H1 (cell line): ENCODE results near the gene TAS2R40. TPM values are rescaled to one million over a fixed set of nuclear protein-coding genes. Genes with fewer than 3 reads are reported as not detected.

Experiments used
- CTCF ChIA-PET: fragments of 300-600 bp; sonication (Branson Sonifier 250); formaldehyde crosslinking; loops from one replicate; lab custom pipeline; 2021; ENCODE audit not compliant: partially characterized antibody; lab: Charles Lee
- POLR2A ChIA-PET: fragments of 300-600 bp; sonication (Branson Sonifier 250); formaldehyde crosslinking; loops from one replicate; lab custom pipeline; 2021; ENCODE audit warnings: inconsistent platforms; ENCODE audit not compliant: partially characterized antibody; lab: Charles Lee
- DNase-seq, 2 experiments: peaks; one replicate each; pipeline versions ENCODE4 v3.0.0 to v3.0.0-alpha.2; 2010 to 2022; ENCODE audit warnings: low spot score in 2 of 2, low read depth in 1 of 2, mixed read lengths in 1 of 2
- FAIRE-seq: peaks from 2 replicates; lab custom pipeline; 2011; peaks lifted over from hg19 to GRCh38; lab: Jason Lieb, UNC
- H2AFZ ChIP-seq: 2 replicates; pipeline ENCODE4 v1.8.1; 2012; ENCODE audit warnings: low read length, inconsistent platforms
- H2AK5ac ChIP-seq: 2 replicates; pipeline ENCODE4 v1.6.1; 2013; ENCODE audit warnings: low read depth, low read length
- H2BK120ac ChIP-seq: replicated peaks from 2 replicates; pipeline ENCODE3; 2013; ENCODE audit warnings: low read depth, low read length, inconsistent platforms
- H2BK12ac ChIP-seq: 2 replicates; pipeline ENCODE4 v1.6.1; 2013; ENCODE audit warnings: low read depth, low read length
- H2BK15ac ChIP-seq: 2 replicates; pipeline ENCODE4 v1.6.1; 2013; ENCODE audit warnings: low read length
- H2BK20ac ChIP-seq: 2 replicates; pipeline ENCODE4 v1.6.1; 2013; ENCODE audit warnings: low read length
- H2BK5ac ChIP-seq: 2 replicates; pipeline ENCODE4 v1.6.1; 2013; ENCODE audit warnings: low read depth, low read length
- H3K14ac ChIP-seq: 2 replicates; pipeline ENCODE4 v1.6.1; 2013; ENCODE audit warnings: inconsistent platforms; ENCODE audit not compliant: insufficient read length
- H3K18ac ChIP-seq: 2 replicates; pipeline ENCODE4 v1.6.1; 2013; ENCODE audit warnings: low read length; ENCODE audit errors: extremely low read depth
- H3K23ac ChIP-seq: 2 replicates; pipeline ENCODE4 v1.6.1; 2013; ENCODE audit warnings: inconsistent platforms; ENCODE audit not compliant: insufficient read length
- H3K23me2 ChIP-seq: 2 replicates; pipeline ENCODE4 v1.6.1; 2013; ENCODE audit warnings: low read depth, low read length
- H3K27ac ChIP-seq: 2 replicates; pipeline ENCODE4 v1.6.1; 2011; ENCODE audit warnings: low read depth, low read length, inconsistent platforms
- H3K27me3 ChIP-seq, 4 experiments: replicated peaks in 1 of 4; 1 replicate in 1 of 4; 2 replicates in 3 of 4; pipeline versions ENCODE4 v1.6.1 to v1.8.1; 2011 to 2013; ENCODE audit warnings: low read length in 3 of 4, mild to moderate bottlenecking in 3 of 4, inconsistent platforms in 2 of 4, mixed read lengths in 2 of 4, moderate library complexity in 1 of 4; ENCODE audit not compliant: control insufficient read depth in 3 of 4, insufficient read depth in 3 of 4; ENCODE audit errors: extremely low read depth in 1 of 4
- H3K36me3 ChIP-seq, 4 experiments: 2 replicates each; pipeline versions ENCODE4 v1.6.1 to v1.8.1; 2011 to 2013; ENCODE audit warnings: mild to moderate bottlenecking in 4 of 4, low read length in 3 of 4, moderate library complexity in 2 of 4, control low read depth in 1 of 4, inconsistent platforms in 1 of 4; ENCODE audit not compliant: insufficient read depth in 4 of 4, control insufficient read depth in 2 of 4
- H3K4ac ChIP-seq: replicated peaks from 2 replicates; pipeline ENCODE3; 2013; ENCODE audit warnings: low read length, low read depth, mixed read lengths, inconsistent platforms; ENCODE audit not compliant: insufficient read length
- H3K4me1 ChIP-seq, 4 experiments: replicated peaks in 1 of 4; 1 replicate in 1 of 4; 2 replicates in 3 of 4; pipeline versions ENCODE4 v1.6.1 to v1.8.1; 2011 to 2013; ENCODE audit warnings: low read length in 3 of 4, inconsistent platforms in 2 of 4, mixed read lengths in 1 of 4; ENCODE audit not compliant: insufficient read depth in 4 of 4, control insufficient read depth in 3 of 4
- H3K4me2 ChIP-seq, 2 experiments: 2 replicates each; pipeline versions ENCODE4 v1.6.1 to v1.8.1; 2011 to 2013; ENCODE audit warnings: low read depth in 2 of 2, low read length in 2 of 2, control low read depth in 1 of 2, inconsistent platforms in 1 of 2, mild to moderate bottlenecking in 1 of 2; ENCODE audit not compliant: insufficient read depth in 1 of 2
- H3K4me3 ChIP-seq, 4 experiments: fragments of 200-600, 300-600 bp in 1 of 4; sonication (generic), shearing (Covaris generic), sonication (Bioruptor Twin) in 1 of 4; 2 replicates each; pipeline versions ENCODE4 v1.5.1 to v1.8.1; 2011 to 2016; ENCODE audit warnings: low read length in 4 of 4, low read depth in 3 of 4, control low read depth in 2 of 4, inconsistent platforms in 2 of 4, mild to moderate bottlenecking in 2 of 4, mixed read lengths in 1 of 4, moderate library complexity in 1 of 4; ENCODE audit not compliant: insufficient read depth in 2 of 4; ENCODE audit errors: extremely low read depth in 1 of 4
- H3K56ac ChIP-seq: replicated peaks from 2 replicates; pipeline ENCODE3; 2013; ENCODE audit warnings: low read depth, mild to moderate bottlenecking, mixed read lengths, low read length, inconsistent platforms; ENCODE audit not compliant: insufficient read length
- H3K79me1 ChIP-seq: 2 replicates; pipeline ENCODE4 v1.6.1; 2013; ENCODE audit warnings: low read depth, low read length, control low read depth
- H3K79me2 ChIP-seq, 2 experiments: 2 replicates each; pipeline versions ENCODE4 v1.6.1 to v1.8.1; 2012 to 2013; ENCODE audit warnings: low read length in 2 of 2, mild to moderate bottlenecking in 2 of 2, inconsistent platforms in 1 of 2; ENCODE audit not compliant: insufficient read depth in 2 of 2, control insufficient read depth in 1 of 2
- H3K9ac ChIP-seq, 4 experiments: replicated peaks in 1 of 4; 1 replicate in 1 of 4; 2 replicates in 3 of 4; pipeline versions ENCODE4 v1.6.1 to v1.8.1; 2011 to 2013; ENCODE audit warnings: low read depth in 3 of 4, low read length in 3 of 4, control low read depth in 2 of 4, mild to moderate bottlenecking in 2 of 4, moderate library complexity in 2 of 4, inconsistent platforms in 1 of 4; ENCODE audit errors: extremely low read depth in 1 of 4
- H3K9me3 ChIP-seq, 2 experiments: 2 replicates each; pipeline versions ENCODE4 v1.6.1 to v1.8.1; 2012 to 2013; ENCODE audit warnings: mild to moderate bottlenecking in 2 of 2, moderate library complexity in 2 of 2, control low read depth in 1 of 2, inconsistent platforms in 1 of 2, low read depth in 1 of 2, low read length in 1 of 2, mixed read lengths in 1 of 2; ENCODE audit not compliant: insufficient read depth in 2 of 2
- H4K20me1 ChIP-seq, 2 experiments: replicated peaks in 1 of 2; 2 replicates each; pipeline versions ENCODE3 to v1.8.1; 2011 to 2013; ENCODE audit warnings: inconsistent platforms in 2 of 2, low read length in 2 of 2, mild to moderate bottlenecking in 1 of 2; ENCODE audit not compliant: insufficient read depth in 2 of 2, control insufficient read depth in 1 of 2
- H4K5ac ChIP-seq: 2 replicates; pipeline ENCODE4 v1.6.1; 2013; ENCODE audit warnings: low read length, low read depth, mixed read lengths, inconsistent platforms; ENCODE audit not compliant: insufficient read length
- H4K8ac ChIP-seq: 2 replicates; pipeline ENCODE4 v1.8.0; 2013; ENCODE audit warnings: mild to moderate bottlenecking, moderate library complexity, low read length, inconsistent platforms; ENCODE audit not compliant: insufficient read depth; ENCODE audit errors: extremely low read depth
- H4K91ac ChIP-seq: replicated peaks from 2 replicates; pipeline ENCODE3; 2013; ENCODE audit warnings: low read length, mixed read lengths, inconsistent platforms; ENCODE audit not compliant: insufficient read length
- KDM1A ChIP-seq: fragments of 200-600, 300-600 bp; sonication (generic); IDR thresholded peaks from 2 replicates; pipeline ENCODE4 v1.7.1; 2016; ENCODE audit warnings: mild to moderate bottlenecking, low read length, borderline replicate concordance
- POLR2A ChIP-seq, 2 experiments: IDR thresholded peaks; 1 replicate in 1 of 2; 2 replicates in 1 of 2; pipeline ENCODE4 v1.6.1; 2011; ENCODE audit warnings: low read depth in 2 of 2, low read length in 2 of 2, mild to moderate bottlenecking in 2 of 2; ENCODE audit errors: control extremely low read depth in 1 of 2
- SAP30 ChIP-seq: fragments of 300-600 bp; sonication (generic); IDR thresholded peaks from 2 replicates; pipeline ENCODE4 v1.7.1; 2012; ENCODE audit warnings: low read length, moderate library complexity, mild to moderate bottlenecking, inconsistent platforms; ENCODE audit not compliant: insufficient read depth, insufficient replicate concordance
- SIN3A ChIP-seq, 2 experiments: IDR thresholded peaks in 1 of 2; conservative IDR thresholded peaks in 1 of 2; 2 replicates each; pipeline ENCODE4 v1.6.1; 2011 to 2012; ENCODE audit warnings: low read length in 2 of 2, improper control_type of control experiment in 1 of 2, low read depth in 1 of 2, mild to moderate bottlenecking in 1 of 2
- WGBS, 2 experiments: shearing (Covaris generic) in 1 of 2; methylation state at CpG; one replicate each; pipeline versions ENCODE4 v1.1.6 to v1.1.7; 2013 to 2015; ENCODE audit warnings: low lambda C conversion rate in 2 of 2, mixed read lengths in 2 of 2, inconsistent platforms in 1 of 2, low coverage in 1 of 2, missing lambda C conversion rate in 1 of 2; ENCODE audit not compliant: insufficient replicate concordance in 2 of 2, insufficient coverage in 1 of 2, insufficient read length in 1 of 2; ENCODE audit errors: extremely low coverage in 1 of 2, missing lambda C conversion rate in 1 of 2; 5-methylcytosine and 5-hydroxymethylcytosine counted together
- polyA plus RNA-seq, 7 experiments: library from polyadenylated mRNA; depleted of rRNA in 3 of 7; stranded (reverse) in 5 of 7; unstranded in 2 of 7; fragments of >200 nt in 5 of 7; fragments of 200-250 nt in 2 of 7; gene quantifications; 1 replicate in 5 of 7; 2 replicates in 1 of 7; 4 replicates in 1 of 7; pipeline versions ENCODE4 v1.2.1 to v1.2.3, GENCODE V29; 2011 to 2013; ENCODE audit warnings: missing spikeins in 2 of 7, mixed read lengths in 2 of 7
- total RNA-seq: library from RNA; stranded (reverse); fragmentation: NEBNext Ultra II Directional; extraction: Animal tissue kit (Norgen Biotek cat#: 25700); gene quantifications from 2 replicates; pipeline ENCODE4 v1.2.1, GENCODE V29; 2021

Gene TAS2R40
- total and polyA plus RNA-seq, 2 of the 8 experiments (the other 6 are each of a cell fraction or from before 2014, with no cell fraction given): not detected

GRCh38 chr7:143229054-143229790 lies 7.4 kb downstream of the TAS2R40 start:
- no peaks in the 10 kb centered on the region for H3K9me3 ChIP-seq
- no peaks in the 10 kb centered on the region for H3K79me1 ChIP-seq
- ChIA-PET CTCF (interaction anchor here (0.6 to 2.8 kb wide), 8 partner anchors 10 to 1350 kb away, joined by 3 to 14 read pairs (median 4); no protein-coding TSS in a partner anchor), POLR2A (no interaction called here)
- peak overlapping the region in 1 of 2 experiments; percentile 17; a peak in 1 of 4 replicates for H3K4me2 ChIP-seq
- no peak overlapping the region for H2BK120ac ChIP-seq
- H2BK5ac ChIP-seq: no peak overlapping the region
- WGBS, 2 experiments: 56% methylated on average over 9 of the region's 9 CpGs; no CpG with 5 or more reads in 1 of the 2 experiments
- peaks cover 0 to 8% of the 10 kb centered on the region in 2 experiments; a peak in 1 of 4 replicates for H3K79me2 ChIP-seq
- H2AK5ac ChIP-seq: no peak overlapping the region
- TF ChIP-seq SAP30 (no peak), POLR2A (IDR thresholded peaks at IDR 0.05; ENCODE audit: control extremely low read depth in 1 of 2, low read depth in 2 of 2, low read length in 2 of 2) (no peak), KDM1A (no peak), SIN3A (conservative IDR thresholded peaks at IDR 0.05 in 1 of 2, IDR thresholded peaks at IDR 0.05 in 1 of 2; ENCODE audit: low read depth in 1 of 2, low read length in 2 of 2) (no peak)
- no peak for FAIRE-seq
- H3K27ac ChIP-seq: no peak overlapping the region
- DNase-seq: no peak
- no peak overlapping the region for H4K5ac ChIP-seq
- peaks cover 0 to 2% (median 0%) of the 10 kb centered on the region in 4 experiments; a peak in 1 of 7 replicates for H3K4me1 ChIP-seq
- H3K18ac ChIP-seq: no peak overlapping the region
- H3K14ac ChIP-seq: no peak overlapping the region
- peaks cover 11% of the 10 kb centered on the region; the same call in 1 of the 2 replicates for H3K23me2 ChIP-seq
- peaks cover 0 to 9% of the 10 kb centered on the region in 2 experiments for H4K20me1 ChIP-seq
- H3K36me3 ChIP-seq: no peaks in the 10 kb centered on the region
- no peak overlapping the region; the same call in 1 of the 2 replicates for H2BK20ac ChIP-seq
- H3K56ac ChIP-seq: no peak overlapping the region
- H2BK15ac ChIP-seq: no peak overlapping the region
- H2AFZ ChIP-seq: peak overlapping the region; percentile 78; the same call in 1 of the 2 replicates
- no peak overlapping the region for H3K4me3 ChIP-seq
- no peak overlapping the region for H4K8ac ChIP-seq
- no peaks in the 10 kb centered on the region for H3K27me3 ChIP-seq
- no peak overlapping the region for H4K91ac ChIP-seq
- H3K9ac ChIP-seq: no peak overlapping the region; a peak in 1 of 7 replicates
- H2BK12ac ChIP-seq: no peak overlapping the region
- no peak overlapping the region for H3K23ac ChIP-seq
- H3K4ac ChIP-seq: no peak overlapping the region
